GM18520 (cell line): ENCODE measurements around the gene CEP152.
"Not testable (repeated sequence)": the region's sequence is repeated elsewhere in the genome, so short reads cannot be mapped to it uniquely, and the experiment has no call there.

Source experiments
- ATAC-seq: cut with Tn5 transposase; IDR thresholded peaks from one replicate; pipeline ENCODE4 v1.9.1; 2021; ENCODE audit not compliant: unreplicated experiment

CEP152 gene

DNA sequence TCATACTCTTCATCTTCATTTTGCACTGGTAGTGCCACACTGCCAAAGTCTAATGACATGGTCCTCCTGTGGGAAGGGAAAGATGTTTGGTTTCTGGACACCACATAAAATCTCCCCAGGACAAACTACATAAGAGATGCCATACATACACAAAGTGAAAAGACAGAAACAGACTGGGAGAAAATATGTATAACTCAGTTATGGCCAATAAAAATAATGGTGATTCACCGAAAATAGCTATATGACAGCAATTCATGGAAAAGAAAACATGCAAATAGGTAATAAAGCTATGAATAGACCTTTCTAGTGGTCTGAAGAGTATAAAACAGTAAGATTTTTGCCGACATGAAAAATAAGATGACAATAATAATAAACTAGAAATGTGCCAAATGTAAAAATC is 5.3 kb downstream of the CEP152 start:
- no peak for ATAC-seq

GRCh38 chr15:48803877-48804276 is 7.0 kb downstream of the CEP152 start:
- ATAC-seq = no peak

DNA sequence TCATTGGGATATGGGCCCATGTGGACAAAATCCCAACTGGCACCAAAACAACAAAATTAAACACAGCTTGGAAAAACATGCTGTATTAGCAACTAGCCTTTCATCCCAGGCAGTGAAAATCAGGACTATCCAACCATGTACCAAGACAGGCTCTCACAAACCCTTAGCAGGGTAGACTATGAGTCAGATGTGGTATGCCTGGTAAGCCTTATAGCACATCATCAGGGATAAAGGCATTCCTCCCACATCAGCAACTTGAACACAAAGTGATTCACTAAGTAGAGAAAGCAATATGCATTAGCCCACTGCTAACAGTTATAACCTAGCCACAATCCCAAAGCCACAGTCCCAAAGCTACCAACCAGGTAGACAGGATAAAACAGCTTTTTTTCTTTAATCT is 8.0 kb downstream of the CEP152 start:
- no peak for ATAC-seq

DNA sequence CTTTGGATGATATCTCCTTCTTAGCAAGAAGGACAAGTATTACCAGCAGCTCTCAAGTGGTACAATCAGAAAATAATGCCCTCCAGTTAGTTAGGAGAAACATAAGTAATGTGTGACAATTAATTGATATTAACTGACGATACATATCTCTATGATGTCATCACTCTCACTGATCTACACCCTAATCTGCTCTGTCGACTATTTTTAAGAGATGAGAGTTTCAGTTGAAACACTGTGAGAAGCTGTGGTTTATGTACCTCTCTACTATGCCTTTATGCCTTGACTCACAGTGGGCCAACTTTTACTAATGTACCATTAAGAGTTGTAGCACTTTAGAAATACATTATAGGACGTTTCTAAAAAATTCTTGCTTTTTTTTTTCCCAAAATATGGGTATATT is 8.6 kb downstream of the CEP152 start:
- peak; percentile 49 for ATAC-seq

GRCh38 chr15:48800811-48801455 is 9.9 kb downstream of the CEP152 start:
- ATAC-seq = no peak

GRCh38 chr15:48800245-48800644 is 10.6 kb downstream of the CEP152 start:
- ATAC-seq = no peak

GRCh38 chr15:48798319-48798718 is 12.6 kb downstream of the CEP152 start:
- no peak for ATAC-seq

GRCh38 chr15:48796930-48797329 is 13.9 kb downstream of the CEP152 start:
- no peak for ATAC-seq

DNA sequence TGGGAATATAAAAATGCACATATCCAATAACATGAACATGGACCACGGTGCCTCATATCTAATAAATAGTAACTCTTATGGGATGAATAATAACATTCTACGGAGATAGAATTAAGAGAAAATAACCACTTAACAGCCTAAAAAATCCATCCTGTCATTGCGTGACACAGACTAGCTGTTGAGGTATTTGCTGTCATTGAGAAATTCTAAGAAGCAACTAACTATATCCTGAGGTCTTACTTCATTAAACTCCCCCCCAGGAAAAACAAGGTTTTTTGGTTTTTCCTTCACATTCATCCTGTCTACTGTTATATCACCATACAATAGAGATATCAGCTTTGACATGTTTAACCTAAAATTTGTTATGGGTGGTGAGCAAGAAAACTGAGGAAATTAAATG is 14.3 kb downstream of the CEP152 start:
- no peak for ATAC-seq

- no peak for ATAC-seq
These were observed 15.0 kb downstream of the CEP152 start for GRCh38 chr15:48795901-48796300.

DNA sequence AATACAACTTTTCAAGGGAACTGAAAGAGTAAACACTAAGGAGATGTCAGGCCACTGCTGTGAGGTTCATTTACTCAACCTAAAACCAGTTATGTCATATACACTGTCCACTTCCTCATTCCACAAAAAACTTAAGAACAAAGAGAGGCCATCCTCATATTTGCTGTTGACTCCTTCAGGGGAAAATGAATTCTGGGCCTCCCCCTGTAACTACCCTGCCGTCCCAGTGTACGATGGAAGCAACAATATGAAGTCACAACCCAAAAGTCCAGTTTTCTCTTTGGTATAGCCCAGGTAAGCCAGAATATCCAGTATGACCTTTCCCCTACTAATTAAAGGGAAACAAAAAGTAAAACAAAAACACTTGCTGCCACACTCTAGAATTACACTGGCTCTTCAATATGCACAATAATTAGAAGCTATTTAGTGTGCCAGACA is 16.2 kb downstream of the CEP152 start:
- peak; percentile 85 for ATAC-seq

DNA sequence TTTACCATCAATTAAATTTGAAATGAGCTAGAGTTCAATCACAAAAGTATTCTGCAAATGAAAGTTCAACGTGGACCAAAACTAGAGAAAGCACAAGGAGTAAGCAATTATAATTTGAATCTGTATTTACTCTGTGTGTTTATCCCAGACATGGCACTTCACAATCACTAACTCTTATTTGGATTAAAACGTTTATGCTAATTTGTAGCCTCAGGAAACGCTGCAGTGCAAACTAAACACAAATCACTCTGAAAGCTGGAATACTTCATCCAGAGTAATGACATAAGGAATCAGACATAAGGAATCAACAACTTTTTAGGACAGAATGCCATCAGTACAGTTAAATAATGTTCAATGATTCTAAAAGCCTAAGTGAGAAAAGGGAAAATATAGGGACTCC is 18.5 kb downstream of the CEP152 start:
- no peak for ATAC-seq

- ATAC-seq = not testable (repeated sequence)
These were observed 20.3 kb downstream of the CEP152 start for GRCh38 chr15:48790466-48791115.

DNA sequence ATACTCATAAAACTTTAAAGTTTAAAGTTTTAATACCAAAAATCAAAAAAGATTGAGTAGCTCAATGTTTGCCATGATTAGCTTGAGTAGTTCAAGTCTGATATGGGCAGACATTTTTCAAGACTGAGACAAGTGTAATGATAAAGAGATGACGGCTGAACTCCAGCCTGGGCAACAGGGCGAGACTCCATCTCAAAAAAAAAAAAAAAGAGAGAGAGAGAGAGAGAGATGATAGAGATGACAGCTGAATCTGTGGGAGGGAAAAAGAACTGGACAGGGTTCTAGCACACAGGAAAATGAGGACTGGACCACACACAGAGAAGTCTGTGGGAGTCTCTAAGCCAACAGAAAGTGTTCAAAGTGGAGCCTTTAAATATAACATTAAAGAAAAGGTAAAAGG is 25.2 kb downstream of the CEP152 start:
- no peak for ATAC-seq

DNA sequence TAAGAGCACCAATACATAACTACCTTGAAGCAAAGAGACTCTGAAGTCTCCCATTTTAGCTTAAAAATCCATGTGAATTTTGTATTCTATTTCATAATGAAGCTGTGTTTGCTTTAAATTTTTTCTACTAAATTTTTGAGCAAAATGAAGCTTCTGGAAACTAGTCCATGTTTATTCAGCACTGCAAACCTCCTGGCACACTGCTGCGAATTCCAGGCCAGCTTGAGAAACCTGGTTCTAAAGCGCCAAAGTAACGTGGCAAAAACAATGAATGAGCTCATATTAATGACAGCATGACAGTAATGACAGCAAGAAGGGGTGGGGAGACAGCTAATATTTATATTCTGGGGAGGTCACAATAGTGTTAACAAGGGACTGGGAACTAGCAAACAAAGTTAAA is 25.7 kb downstream of the CEP152 start:
- no peak for ATAC-seq

- no peak for ATAC-seq
These were observed 26.1 kb downstream of the CEP152 start for GRCh38 chr15:48784756-48785155.

DNA sequence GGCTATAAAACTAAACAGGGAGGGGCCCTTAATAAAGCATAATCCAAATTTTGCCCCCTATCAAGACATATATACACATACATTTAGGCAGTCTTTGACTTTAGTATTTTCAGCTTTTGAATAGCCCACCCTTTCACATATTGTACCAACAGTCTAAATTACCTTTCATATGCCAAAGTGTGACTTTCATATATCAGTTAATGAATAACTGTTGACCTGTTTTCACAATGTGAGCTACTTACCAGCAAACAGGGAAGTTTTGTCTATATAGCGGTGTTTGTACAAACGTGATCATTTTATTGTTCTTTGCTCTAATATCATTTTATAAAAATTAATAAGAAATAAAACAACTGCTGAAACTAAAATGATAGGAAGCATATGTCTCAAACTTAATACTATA is 28.0 kb downstream of the CEP152 start:
- no peak for ATAC-seq

GRCh38 chr15:48781481-48782081 is 29.3 kb downstream of the CEP152 start:
- ATAC-seq = no peak

- no peak for ATAC-seq
These were observed 29.9 kb downstream of the CEP152 start for GRCh38 chr15:48781017-48781416.

DNA sequence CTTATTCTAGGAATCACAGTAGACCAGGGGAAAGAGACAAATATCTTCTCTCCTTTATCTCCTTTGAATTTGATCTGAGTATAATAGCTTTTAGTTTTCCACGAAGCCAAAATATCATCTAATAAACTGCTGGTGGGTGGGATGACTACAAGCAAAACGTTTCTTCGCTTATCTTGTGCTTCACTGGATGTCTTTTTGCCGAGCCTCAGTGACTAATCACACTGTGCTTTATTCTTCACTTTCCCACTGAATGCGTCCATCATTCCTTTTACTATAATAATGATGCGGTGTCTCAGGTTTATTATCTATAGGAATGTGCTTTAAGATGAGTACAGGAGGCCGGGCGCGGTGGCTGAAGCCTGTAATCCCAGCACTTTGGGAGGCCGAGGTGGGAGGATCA is 32.5 kb downstream of the CEP152 start:
- no peak for ATAC-seq

GRCh38 chr15:48777645-48778330 is 33.1 kb downstream of the CEP152 start:
- no peak for ATAC-seq

DNA sequence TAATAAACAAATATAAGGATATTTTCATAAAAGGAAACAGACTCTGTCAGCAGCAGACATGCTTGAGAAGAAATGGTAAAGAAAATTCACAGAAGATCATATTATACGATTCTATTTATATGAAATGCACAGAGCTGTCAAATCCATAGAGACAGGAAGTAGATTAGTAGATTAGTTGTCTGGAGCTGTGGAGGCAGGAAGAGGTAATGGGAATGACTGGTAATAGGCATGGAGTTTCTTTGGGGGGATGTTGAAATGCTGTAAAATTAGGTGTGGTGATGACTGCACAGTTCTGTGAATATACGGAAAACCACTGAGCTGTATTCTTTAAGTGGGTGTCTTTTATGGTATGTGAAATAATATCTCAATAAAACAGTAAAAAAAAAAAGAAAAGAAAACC is 35.3 kb downstream of the CEP152 start:
- no peak for ATAC-seq
